Fibroblast of mammary gland (primary cell): Measurements from ENCODE around the gene COL26A1.

Experiments used
- DNase-seq: peaks from one replicate; pipeline ENCODE4 v3.0.0-alpha.2; 2010; ENCODE audit warnings: low read depth
- H3K4me3 ChIP-seq: 2 replicates; pipeline ENCODE4 v1.5.1; 2011; ENCODE audit warnings: low read depth, mild to moderate bottlenecking, low read length, moderate library complexity; ENCODE audit not compliant: control insufficient read depth
- TF ChIP-seq, protein P1 (sequence below): conservative IDR thresholded peaks from 2 replicates; pipeline ENCODE4 v1.5.1; 2011; ENCODE audit warnings: low read depth, low read length, inconsistent platforms; ENCODE audit not compliant: control insufficient read depth, insufficient read depth

The COL26A1 gene

GRCh38 chr7:101436857-101437576 is 74.3 kb downstream of the COL26A1 start:
- H3K4me3 ChIP-seq = no peak overlapping the region
- DNase-seq = no peak
- TF ChIP-seq, protein P1, sequence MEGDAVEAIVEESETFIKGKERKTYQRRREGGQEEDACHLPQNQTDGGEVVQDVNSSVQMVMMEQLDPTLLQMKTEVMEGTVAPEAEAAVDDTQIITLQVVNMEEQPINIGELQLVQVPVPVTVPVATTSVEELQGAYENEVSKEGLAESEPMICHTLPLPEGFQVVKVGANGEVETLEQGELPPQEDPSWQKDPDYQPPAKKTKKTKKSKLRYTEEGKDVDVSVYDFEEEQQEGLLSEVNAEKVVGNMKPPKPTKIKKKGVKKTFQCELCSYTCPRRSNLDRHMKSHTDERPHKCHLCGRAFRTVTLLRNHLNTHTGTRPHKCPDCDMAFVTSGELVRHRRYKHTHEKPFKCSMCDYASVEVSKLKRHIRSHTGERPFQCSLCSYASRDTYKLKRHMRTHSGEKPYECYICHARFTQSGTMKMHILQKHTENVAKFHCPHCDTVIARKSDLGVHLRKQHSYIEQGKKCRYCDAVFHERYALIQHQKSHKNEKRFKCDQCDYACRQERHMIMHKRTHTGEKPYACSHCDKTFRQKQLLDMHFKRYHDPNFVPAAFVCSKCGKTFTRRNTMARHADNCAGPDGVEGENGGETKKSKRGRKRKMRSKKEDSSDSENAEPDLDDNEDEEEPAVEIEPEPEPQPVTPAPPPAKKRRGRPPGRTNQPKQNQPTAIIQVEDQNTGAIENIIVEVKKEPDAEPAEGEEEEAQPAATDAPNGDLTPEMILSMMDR = no peak

DNA sequence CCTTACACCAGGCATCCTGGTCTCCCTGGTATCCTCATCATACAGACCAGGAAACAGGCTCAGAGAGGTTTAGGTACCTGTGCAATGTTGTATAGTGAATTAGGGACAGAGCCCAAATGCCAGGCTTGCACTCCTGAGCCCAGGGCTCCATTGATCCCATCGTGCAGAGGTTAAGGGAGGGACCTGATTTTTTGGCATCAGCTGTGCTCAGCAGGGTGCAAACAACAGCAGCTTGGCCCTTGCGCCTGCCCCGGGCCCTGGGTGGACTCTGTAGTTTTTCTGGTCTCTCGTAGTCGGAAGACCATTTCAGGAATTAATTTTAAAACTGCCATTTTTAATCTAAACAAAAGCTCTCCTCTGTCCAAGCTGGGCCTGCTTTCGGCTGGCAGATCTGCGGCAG is 79.2 kb downstream of the COL26A1 start:
- TF ChIP-seq, protein P1 = no peak
- DNase-seq = no peak

GRCh38 chr7:101442426-101443070 is 79.9 kb downstream of the COL26A1 start:
- TF ChIP-seq, protein P1 = no peak
- DNase-seq = no peak
- no peak overlapping the region for H3K4me3 ChIP-seq

More for the DNA sequence above, 79.2 kb downstream of the COL26A1 start:
- no peak overlapping the region for H3K4me3 ChIP-seq

DNA sequence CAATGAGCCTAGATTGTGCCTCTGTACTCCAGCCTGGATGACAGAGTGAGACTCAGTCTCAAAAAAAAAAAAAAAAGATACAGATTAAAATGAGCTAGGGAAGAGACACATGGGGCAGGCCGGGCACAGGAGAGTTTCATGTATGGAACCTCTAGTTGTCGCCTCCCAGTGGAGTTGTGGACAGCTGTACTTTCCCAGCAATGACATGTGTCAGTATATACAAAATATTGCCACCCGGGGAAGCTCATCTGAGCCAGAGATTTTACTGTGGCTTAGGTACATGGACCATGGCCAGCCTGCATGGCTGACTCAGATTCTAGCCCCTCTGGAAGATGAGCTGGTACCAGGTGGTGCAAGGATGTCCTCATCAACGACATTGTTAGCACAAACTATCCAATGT is 87.4 kb downstream of the COL26A1 start:
- TF ChIP-seq, protein P1 = no peak
- DNase-seq = no peak
- H3K4me3 ChIP-seq = no peak overlapping the region

GRCh38 chr7:101453617-101454016 is 90.9 kb downstream of the COL26A1 start:
- no peak for DNase-seq
- TF ChIP-seq, protein P1 = no peak
- H3K4me3 ChIP-seq = no peak overlapping the region

GRCh38 chr7:101457001-101457750 is 94.5 kb downstream of the COL26A1 start:
- no peak overlapping the region for H3K4me3 ChIP-seq
- DNase-seq = no peak
- TF ChIP-seq, protein P1 = no peak
